Measurements from ENCODE around the gene IRX4. TPM values are rescaled to one million over a fixed set of nuclear protein-coding genes. Genes with fewer than 3 reads are reported as not detected.
A peak's percentile ranks its signal among the peaks of the same experiment; 100 is the strongest.

IRX4 gene
- total RNA-seq, 4 donors from 2014 or later: 0.78 to 1.7 TPM; not detected in 2

DNA sequence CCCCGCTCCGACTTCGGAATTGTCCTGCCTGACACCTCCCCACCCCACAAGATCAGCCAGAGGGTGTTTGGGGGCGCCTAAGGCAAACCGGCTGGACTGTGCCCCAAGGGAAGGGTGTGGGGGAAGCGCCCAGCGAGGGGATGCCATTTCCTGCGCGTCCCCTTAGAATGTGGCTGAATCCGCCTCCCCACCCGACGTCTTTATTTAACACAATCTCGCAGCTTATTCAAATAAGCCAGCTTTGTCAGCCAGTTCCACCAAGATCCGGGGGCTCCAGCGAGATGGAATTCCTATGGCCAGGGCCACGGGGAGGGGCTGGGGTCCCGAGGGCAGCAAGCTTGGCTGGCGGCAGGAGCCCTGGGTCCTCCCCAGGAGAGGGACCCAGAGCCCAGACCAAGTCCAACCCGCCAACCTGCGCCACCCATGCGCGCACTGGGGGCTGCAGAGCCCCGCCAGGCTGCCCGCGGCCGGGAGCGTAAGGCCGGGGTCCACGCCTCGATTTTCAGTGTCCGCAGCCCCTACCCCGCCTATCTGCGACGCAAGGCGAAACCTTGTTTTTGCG, 7.4 kb downstream of the IRX4 start:
- H3K9me3 ChIP-seq: no peaks in the 10 kb centered on the region
- H3K4me1 ChIP-seq: peaks cover 3 to 13% of the 10 kb centered on the region in 2 donors
- in situ Hi-C loops (cut with MboI; ENCODE audit: low sequenced_read_pairs in 4 of 4) (no loop called here), intact Hi-C loops (cut with DNase I; ENCODE audit: low total_unique reads) (no loop called here)
- DNase-seq (no peak), ATAC-seq (no peak)
- no peak for TF ChIP-seq POLR2A (IDR thresholded peaks at IDR 0.05)
- TF ChIP-seq CTCF (IDR thresholded peaks at IDR 0.05 in 4 of 5, conservative IDR thresholded peaks at IDR 0.05 in 1 of 5): no peak
- H3K27me3 ChIP-seq: peaks cover 69 to 81% (median 71%) of the 10 kb centered on the region in 3 donors
- no peak overlapping the region for H3K27ac ChIP-seq
- peak overlapping the region in 3 of 4 donors; percentile 24 to 34 (median 29) for H3K4me3 ChIP-seq
- H3K36me3 ChIP-seq: no peaks in the 10 kb centered on the region

DNA sequence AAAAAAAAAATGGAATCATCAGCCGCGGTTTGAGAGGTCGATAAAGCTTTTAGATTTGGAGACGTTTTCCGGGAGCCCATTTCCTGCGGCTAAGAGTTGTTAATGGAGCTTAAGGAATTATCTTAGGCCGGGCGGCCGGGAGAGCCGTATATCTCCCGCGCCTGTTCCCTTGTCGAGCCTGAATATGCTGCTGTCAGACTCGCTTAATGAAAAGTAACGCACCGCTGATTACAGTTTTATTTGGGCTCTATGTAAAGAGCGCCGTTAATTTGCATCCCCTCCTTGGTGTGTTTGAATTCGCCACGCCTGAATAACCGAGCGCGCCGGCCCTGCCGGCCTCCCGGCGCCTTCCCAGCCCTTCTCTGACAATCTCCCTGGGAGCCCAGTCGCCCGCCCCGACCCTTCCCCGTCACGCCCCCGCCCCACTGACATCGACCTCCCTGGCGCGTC, 7.9 kb downstream of the IRX4 start:
- DNase-seq: no peak
- in situ Hi-C loops (cut with MboI; ENCODE audit: low sequenced_read_pairs in 4 of 4) (no loop called here), intact Hi-C loops (cut with DNase I; ENCODE audit: low total_unique reads) (no loop called here)
- H3K27ac ChIP-seq: no peak overlapping the region
- H3K4me3 ChIP-seq: no peak overlapping the region
- no peak for ATAC-seq
- H3K4me1 ChIP-seq: peaks cover 3 to 13% of the 10 kb centered on the region in 2 donors
- H3K9me3 ChIP-seq: no peaks in the 10 kb centered on the region
- peaks cover 64 to 75% (median 65%) of the 10 kb centered on the region in 3 donors for H3K27me3 ChIP-seq
- no peak for TF ChIP-seq POLR2A (IDR thresholded peaks at IDR 0.05)
- no peak for TF ChIP-seq CTCF (IDR thresholded peaks at IDR 0.05 in 4 of 5, conservative IDR thresholded peaks at IDR 0.05 in 1 of 5)
- no peaks in the 10 kb centered on the region for H3K36me3 ChIP-seq

DNA sequence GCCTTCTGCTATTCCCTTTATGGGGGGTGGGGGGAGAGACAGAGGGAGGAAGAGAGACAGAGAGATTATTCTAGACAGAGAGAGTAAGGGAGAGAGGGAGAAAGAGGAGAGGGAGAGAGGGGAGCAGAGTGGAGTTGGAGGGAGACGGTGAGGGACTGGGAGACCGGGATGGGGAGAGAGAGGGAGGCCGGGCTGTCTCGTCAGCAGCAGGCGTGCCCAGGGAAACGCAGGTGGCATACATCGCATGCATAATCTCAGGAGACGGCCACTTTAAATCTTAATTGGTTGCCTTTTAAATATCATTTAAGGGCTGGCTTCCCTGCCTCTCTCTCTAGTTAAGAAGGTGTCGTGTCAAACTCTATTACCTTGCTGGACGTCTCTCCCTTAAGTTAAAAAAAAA, 8.4 kb downstream of the IRX4 start:
- Histone ChIP-seq H3K27ac (no peak overlapping the region), H3K9me3 (no peaks in the 10 kb centered on the region), H3K4me3 (no peak overlapping the region), H3K4me1 (peaks cover 3 to 13% of the 10 kb centered on the region in 2 donors), H3K27me3 (peaks cover 59 to 71% (median 61%) of the 10 kb centered on the region in 3 donors), H3K36me3 (no peaks in the 10 kb centered on the region)
- ATAC-seq (no peak), DNase-seq (no peak)
- intact Hi-C loops (cut with DNase I; ENCODE audit: low total_unique reads): no loop called here
- in situ Hi-C loops (cut with MboI; ENCODE audit: low sequenced_read_pairs in 4 of 4): no loop called here
- no peak for TF ChIP-seq CTCF (IDR thresholded peaks at IDR 0.05 in 4 of 5, conservative IDR thresholded peaks at IDR 0.05 in 1 of 5)
- no peak for TF ChIP-seq POLR2A (IDR thresholded peaks at IDR 0.05)

DNA sequence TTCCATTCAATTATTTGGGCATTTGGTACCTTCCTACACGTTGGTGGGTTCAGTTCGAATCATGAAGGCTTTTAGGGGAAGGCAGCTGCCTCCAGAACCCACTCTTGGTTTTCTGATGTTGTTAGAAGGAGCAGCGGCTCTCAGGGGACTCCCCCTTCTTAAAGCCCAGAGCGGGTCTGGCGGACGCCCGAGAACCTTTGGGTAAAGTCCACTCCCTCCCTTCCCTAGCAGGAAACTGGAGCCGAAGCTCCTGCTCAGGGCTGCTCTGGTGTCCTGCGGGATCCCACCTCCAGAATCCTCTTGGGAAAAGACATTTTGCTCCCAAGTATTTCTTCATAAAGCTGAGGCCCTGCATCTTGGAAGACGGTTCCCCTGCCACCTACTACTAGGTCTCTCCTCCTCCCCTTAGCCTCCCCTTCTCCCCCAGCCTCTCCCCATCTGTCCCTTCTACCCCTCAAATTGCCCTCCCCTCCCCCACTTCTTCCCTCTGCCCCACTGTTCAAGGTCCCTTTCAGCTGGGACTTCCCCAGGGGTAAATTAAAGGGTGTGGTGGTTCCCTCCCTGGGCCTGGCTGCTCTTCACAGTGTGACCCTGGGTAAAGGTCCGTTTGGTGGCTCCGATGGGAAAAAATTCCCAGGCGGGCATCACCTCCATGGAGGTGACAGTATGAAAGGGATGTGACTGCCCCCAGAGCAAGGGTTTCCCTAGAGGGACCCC, 9.3 kb downstream of the IRX4 start:
- TF ChIP-seq POLR2A (IDR thresholded peaks at IDR 0.05) (no peak), CTCF (IDR thresholded peaks at IDR 0.05 in 4 of 5, conservative IDR thresholded peaks at IDR 0.05 in 1 of 5) (no peak)
- no peaks in the 10 kb centered on the region for H3K9me3 ChIP-seq
- peaks cover 3 to 13% of the 10 kb centered on the region in 2 donors for H3K4me1 ChIP-seq
- H3K27me3 ChIP-seq: peaks cover 51 to 61% (median 53%) of the 10 kb centered on the region in 3 donors
- no peak overlapping the region for H3K4me3 ChIP-seq
- H3K27ac ChIP-seq: no peak overlapping the region
- H3K36me3 ChIP-seq: no peaks in the 10 kb centered on the region
- in situ Hi-C loops (cut with MboI; ENCODE audit: low sequenced_read_pairs in 4 of 4): no loop called here
- ATAC-seq (no peak), DNase-seq (no peak)
- intact Hi-C loops (cut with DNase I; ENCODE audit: low total_unique reads): no loop called here

Measured in gastrocnemius medialis (tissue), 4 donors.